Kidney epithelial cell (primary cell): ENCODE measurements around the gene LAMA4. TPM values are rescaled to one million over a fixed set of nuclear protein-coding genes. Genes with fewer than 3 reads are reported as not detected.

ENCODE experiments used
- DNase-seq: peaks from one replicate; pipeline ENCODE4 v3.0.0-alpha.2; 2010; ENCODE audit warnings: low read depth
- H3K27me3 ChIP-seq: 2 replicates; pipeline ENCODE4 v1.6.0; 2011; ENCODE audit warnings: low read length; ENCODE audit not compliant: control insufficient read depth, insufficient read depth
- H3K36me3 ChIP-seq: 2 replicates; pipeline ENCODE4 v1.5.1; 2011; ENCODE audit warnings: low read length; ENCODE audit not compliant: control insufficient read depth, insufficient read depth
- H3K4me3 ChIP-seq: 2 replicates; pipeline ENCODE4 v1.5.1; 2011; ENCODE audit warnings: low read depth, mild to moderate bottlenecking, control low read depth, low read length
- total RNA-seq: library from RNA; depleted of rRNA; stranded (reverse); fragments of >200 nt; gene quantifications from 2 replicates; pipeline ENCODE4 v1.2.3, GENCODE V29; 2015
- TF ChIP-seq, protein P1 (sequence below): IDR thresholded peaks from 2 replicates; pipeline ENCODE4 v1.5.1; 2011; ENCODE audit warnings: mild to moderate bottlenecking, moderate library complexity, low read length, control low read depth, inconsistent platforms; ENCODE audit not compliant: insufficient read depth, poor library complexity, severe bottlenecking

Gene LAMA4
- total RNA-seq, 1 donor from 2014 or later: 5.6 TPM

DNA sequence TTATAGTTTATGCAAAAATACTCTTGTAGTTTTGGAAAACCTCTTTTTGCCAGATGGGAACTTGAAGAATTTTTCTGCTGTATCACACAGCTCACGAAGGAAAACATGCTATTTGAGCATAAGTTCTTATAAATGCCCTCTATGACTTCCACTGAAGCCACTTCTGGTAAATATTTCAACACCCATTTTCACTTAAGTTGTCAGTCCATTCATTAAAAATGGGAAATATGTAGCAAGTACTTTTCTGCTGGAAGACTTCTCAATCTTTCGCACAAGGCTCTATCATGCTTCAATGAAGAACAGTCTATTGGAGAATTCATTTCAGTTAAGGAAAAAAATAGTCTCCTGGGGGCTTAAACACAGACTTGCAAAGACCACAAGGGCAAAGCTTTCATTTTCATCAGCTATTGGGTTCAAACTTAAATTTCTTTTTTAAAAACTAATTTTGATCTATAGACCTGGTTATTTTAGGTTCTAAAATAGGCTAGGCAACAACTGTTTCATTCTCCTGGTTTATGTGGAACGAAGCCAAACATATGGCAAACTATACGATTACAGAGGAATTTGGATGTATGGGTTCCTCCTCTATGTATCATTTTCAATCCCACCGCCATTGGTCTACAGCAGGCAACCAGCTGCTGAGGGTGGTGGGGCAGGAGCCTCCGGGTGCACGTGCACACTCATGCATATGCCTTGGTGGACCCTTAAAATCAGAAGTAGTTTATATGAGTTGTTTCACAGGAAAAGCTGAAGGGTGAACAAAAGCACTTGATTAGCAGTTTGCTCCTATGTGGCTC is 38.7 kb downstream of the LAMA4 start:
- Histone ChIP-seq H3K4me3 (no peak overlapping the region), H3K27me3 (no peaks in the 10 kb centered on the region), H3K36me3 (no peaks in the 10 kb centered on the region)
- TF ChIP-seq, protein P1, sequence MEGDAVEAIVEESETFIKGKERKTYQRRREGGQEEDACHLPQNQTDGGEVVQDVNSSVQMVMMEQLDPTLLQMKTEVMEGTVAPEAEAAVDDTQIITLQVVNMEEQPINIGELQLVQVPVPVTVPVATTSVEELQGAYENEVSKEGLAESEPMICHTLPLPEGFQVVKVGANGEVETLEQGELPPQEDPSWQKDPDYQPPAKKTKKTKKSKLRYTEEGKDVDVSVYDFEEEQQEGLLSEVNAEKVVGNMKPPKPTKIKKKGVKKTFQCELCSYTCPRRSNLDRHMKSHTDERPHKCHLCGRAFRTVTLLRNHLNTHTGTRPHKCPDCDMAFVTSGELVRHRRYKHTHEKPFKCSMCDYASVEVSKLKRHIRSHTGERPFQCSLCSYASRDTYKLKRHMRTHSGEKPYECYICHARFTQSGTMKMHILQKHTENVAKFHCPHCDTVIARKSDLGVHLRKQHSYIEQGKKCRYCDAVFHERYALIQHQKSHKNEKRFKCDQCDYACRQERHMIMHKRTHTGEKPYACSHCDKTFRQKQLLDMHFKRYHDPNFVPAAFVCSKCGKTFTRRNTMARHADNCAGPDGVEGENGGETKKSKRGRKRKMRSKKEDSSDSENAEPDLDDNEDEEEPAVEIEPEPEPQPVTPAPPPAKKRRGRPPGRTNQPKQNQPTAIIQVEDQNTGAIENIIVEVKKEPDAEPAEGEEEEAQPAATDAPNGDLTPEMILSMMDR: no peak
- no peak for DNase-seq

- TF ChIP-seq, protein P1: no peak
- H3K4me3 ChIP-seq: no peak overlapping the region
- H3K27me3 ChIP-seq: no peaks in the 10 kb centered on the region
- DNase-seq: no peak
- H3K36me3 ChIP-seq: no peaks in the 10 kb centered on the region
Observed at GRCh38 chr6:112214739-112215269, 39.6 kb downstream of the LAMA4 start.

GRCh38 chr6:112210852-112211251 is 43.5 kb downstream of the LAMA4 start:
- Histone ChIP-seq H3K4me3 (no peak overlapping the region), H3K27me3 (no peaks in the 10 kb centered on the region), H3K36me3 (no peaks in the 10 kb centered on the region)
- TF ChIP-seq, protein P1: no peak
- DNase-seq: no peak

DNA sequence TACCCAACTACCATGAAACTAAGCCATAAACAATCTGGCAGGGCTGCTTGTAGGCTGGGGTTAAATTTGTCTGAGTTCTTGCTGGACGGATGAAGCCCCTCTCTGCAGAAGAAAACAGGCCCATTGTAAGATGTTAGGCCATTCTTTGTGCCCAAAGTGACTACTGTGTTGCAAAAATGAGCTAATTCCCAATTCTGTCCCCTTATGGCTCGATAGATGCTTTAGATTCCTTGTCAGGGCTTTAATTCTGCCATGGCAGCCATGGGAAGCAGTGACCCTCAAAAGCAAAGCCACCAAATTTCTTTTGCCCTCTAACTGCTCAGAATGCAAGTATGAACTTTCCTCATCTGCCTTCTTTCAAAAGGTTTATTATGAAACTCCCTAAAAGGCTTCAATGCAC is 45.2 kb downstream of the LAMA4 start:
- Histone ChIP-seq H3K27me3 (no peaks in the 10 kb centered on the region), H3K4me3 (no peak overlapping the region), H3K36me3 (no peaks in the 10 kb centered on the region)
- TF ChIP-seq, protein P1: no peak
- no peak for DNase-seq

DNA sequence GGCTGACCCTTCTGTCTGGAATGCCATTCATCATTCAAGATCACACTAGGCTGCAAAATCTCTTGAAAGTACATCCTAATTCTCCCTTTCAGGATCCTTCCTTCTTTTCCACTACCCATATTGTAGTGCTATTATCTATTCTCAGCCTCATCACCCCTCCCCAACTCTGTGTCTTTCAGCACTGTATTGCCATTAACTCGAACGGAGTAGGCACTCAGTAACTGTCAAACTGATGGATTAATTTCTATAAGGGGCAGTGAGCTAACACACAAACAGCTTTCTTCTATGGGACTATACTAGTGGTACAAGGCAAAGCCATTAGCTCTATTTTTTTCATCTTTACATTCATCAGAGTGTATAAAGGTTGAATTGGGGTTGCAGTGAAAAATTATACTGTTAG is 46.6 kb downstream of the LAMA4 start:
- TF ChIP-seq, protein P1: no peak
- DNase-seq: no peak
- H3K36me3 ChIP-seq: no peaks in the 10 kb centered on the region
- no peaks in the 10 kb centered on the region for H3K27me3 ChIP-seq
- H3K4me3 ChIP-seq: no peak overlapping the region

GRCh38 chr6:112207131-112207530 is 47.2 kb downstream of the LAMA4 start:
- no peak overlapping the region for H3K4me3 ChIP-seq
- no peak for DNase-seq
- TF ChIP-seq, protein P1: no peak
- no peaks in the 10 kb centered on the region for H3K27me3 ChIP-seq
- H3K36me3 ChIP-seq: no peaks in the 10 kb centered on the region
